ENCODE results near the gene SH2D7.

- TF ChIP-seq CTCF (IDR thresholded peaks at IDR 0.05) (no peak), POLR2AphosphoS5 (IDR thresholded peaks at IDR 0.05; ENCODE audit: low read depth, low read length) (no peak), SIN3A (IDR thresholded peaks at IDR 0.05; ENCODE audit: borderline replicate concordance, insufficient read depth, low read depth, low read length) (no peak), REST (IDR thresholded peaks at IDR 0.05; ENCODE audit: insufficient read depth in 1 of 2, low read depth in 2 of 2, low read length in 1 of 2) (no peak)
These were observed 36.2 kb upstream of the SH2D7 start for GRCh38 chr15:78055919-78056713.

Data from Panc1 (cell line).